Activated CD8-positive, alpha-beta T cell treated with anti-CD3 and anti-CD28 coated beads, Interleukin-2, amount 10 ng/mL, durations not matched to agents 7 days and 5 days (primary cell): Measurements from ENCODE around the gene PPP6R1. TPM values are rescaled to one million over a fixed set of nuclear protein-coding genes. Genes with fewer than 3 reads are reported as not detected.
A peak's percentile ranks its signal among the peaks of the same experiment; 100 is the strongest.
"Not testable (repeated sequence)": the region's sequence is repeated elsewhere in the genome, so short reads cannot be mapped to it uniquely, and the experiment has no call there.

Source experiments
- ATAC-seq: fragments of 150-1000 bp; cut with Tn5 transposase; one replicate; pipeline ENCODE4 v1.10.0; 2021; ENCODE audit warnings: moderate library complexity
- CTCF ChIA-PET: fragments of 350-600 bp; sonication (Branson Sonifier 250); formaldehyde crosslinking; loops from one replicate; lab custom pipeline; 2021; ENCODE audit warnings: antibody characterized with exemption; lab: Charles Lee
- POLR2A ChIA-PET: fragments of 350-600 bp; sonication (Branson Sonifier 250); formaldehyde crosslinking; loops from one replicate; lab custom pipeline; 2021; ENCODE audit warnings: antibody characterized with exemption; lab: Charles Lee
- DNase-seq: peaks from one replicate; pipeline ENCODE4 v3.0.0-alpha.2; 2020
- H3K27ac Mint-ChIP-seq: one replicate; pipeline ENCODE4 v1.8.0; 2021; ENCODE audit warnings: mild to moderate bottlenecking, mixed read lengths
- H3K27me3 Mint-ChIP-seq: one replicate; pipeline ENCODE4 v1.8.0; 2021; ENCODE audit warnings: low read depth, mixed read lengths
- H3K36me3 Mint-ChIP-seq: one replicate; pipeline ENCODE4 v1.8.0; 2021; ENCODE audit warnings: low read depth, mixed read lengths
- H3K4me1 Mint-ChIP-seq: one replicate; pipeline ENCODE4 v1.8.0; 2021; ENCODE audit warnings: low read depth, mixed read lengths
- H3K4me3 Mint-ChIP-seq: one replicate; pipeline ENCODE4 v1.8.0; 2021; ENCODE audit warnings: mild to moderate bottlenecking, mixed read lengths
- H3K9me3 Mint-ChIP-seq: one replicate; pipeline ENCODE4 v1.8.0; 2022; ENCODE audit warnings: mixed read lengths; ENCODE audit not compliant: insufficient read depth
- total RNA-seq, 2 experiments: library from RNA; stranded (reverse); gene quantifications; one replicate each; pipeline ENCODE4 v1.2.3, GENCODE V29; 2021

The PPP6R1 gene
- total RNA-seq, 2 experiments from 2014 or later = 256 to 265 TPM

- Mint-ChIP-seq H3K4me1 (no peaks in the 10 kb centered on the region), H3K27me3 (no peaks in the 10 kb centered on the region), H3K36me3 (peaks cover 46% of the 10 kb centered on the region), H3K27ac (no peak overlapping the region), H3K4me3 (no peak overlapping the region), H3K9me3 (no peaks in the 10 kb centered on the region)
- ATAC-seq (no peak), DNase-seq (no peak)
- CTCF ChIA-PET = no interaction called here
- POLR2A ChIA-PET = no interaction called here
These were observed 32.5 kb downstream of the PPP6R1 start for GRCh38 chr19:55226273-55226672.

- Mint-ChIP-seq H3K27ac (no peak overlapping the region), H3K27me3 (no peaks in the 10 kb centered on the region), H3K4me1 (no peaks in the 10 kb centered on the region), H3K4me3 (no peak overlapping the region), H3K36me3 (peaks cover 52% of the 10 kb centered on the region), H3K9me3 (peaks cover 5% of the 10 kb centered on the region)
- ChIA-PET CTCF (no interaction called here), POLR2A (no interaction called here)
- no peak for ATAC-seq
- no peak for DNase-seq
These were observed 33.3 kb downstream of the PPP6R1 start for GRCh38 chr19:55225415-55225958.

- DNase-seq, H3K27me3 Mint-ChIP-seq, ATAC-seq, H3K9me3 Mint-ChIP-seq, CTCF ChIA-PET, POLR2A ChIA-PET, H3K27ac Mint-ChIP-seq, H3K4me1 Mint-ChIP-seq, H3K4me3 Mint-ChIP-seq: not testable (repeated sequence)
- peaks cover 50% of the 10 kb centered on the region for H3K36me3 Mint-ChIP-seq
These were observed 34.0 kb downstream of the PPP6R1 start for GRCh38 chr19:55224679-55225414.

- ChIA-PET CTCF (no interaction called here), POLR2A (no interaction called here)
- ATAC-seq = no peak
- H3K4me1 Mint-ChIP-seq = no peaks in the 10 kb centered on the region
- H3K27me3 Mint-ChIP-seq = no peaks in the 10 kb centered on the region
- peaks cover 47% of the 10 kb centered on the region for H3K36me3 Mint-ChIP-seq
- no peak overlapping the region for H3K27ac Mint-ChIP-seq
- no peak for DNase-seq
- no peak overlapping the region for H3K4me3 Mint-ChIP-seq
- H3K9me3 Mint-ChIP-seq = peaks cover 7% of the 10 kb centered on the region
These were observed 34.7 kb downstream of the PPP6R1 start for GRCh38 chr19:55224038-55224665.

GRCh38 chr19:55223291-55224037 lies 35.4 kb downstream of the PPP6R1 start:
- Mint-ChIP-seq H3K4me1 (no peaks in the 10 kb centered on the region), H3K9me3 (peaks cover 7% of the 10 kb centered on the region), H3K27me3 (no peaks in the 10 kb centered on the region), H3K27ac (peak overlapping the region; percentile 70), H3K4me3 (no peak overlapping the region), H3K36me3 (peaks cover 42% of the 10 kb centered on the region)
- ChIA-PET CTCF (no interaction called here), POLR2A (no interaction called here)
- peak; percentile 12 for ATAC-seq
- no peak for DNase-seq

- ChIA-PET POLR2A (no interaction called here), CTCF (no interaction called here)
- DNase-seq (no peak), ATAC-seq (no peak)
- peaks cover 14% of the 10 kb centered on the region for H3K27me3 Mint-ChIP-seq
- no peak overlapping the region for H3K27ac Mint-ChIP-seq
- peaks cover 7% of the 10 kb centered on the region for H3K9me3 Mint-ChIP-seq
- peaks cover 15% of the 10 kb centered on the region for H3K4me1 Mint-ChIP-seq
- H3K4me3 Mint-ChIP-seq = no peak overlapping the region
- H3K36me3 Mint-ChIP-seq = peaks cover 27% of the 10 kb centered on the region
These were observed 38.3 kb downstream of the PPP6R1 start for GRCh38 chr19:55220525-55220924.

- POLR2A ChIA-PET = interaction anchor here (1.0 kb wide), 1 partner anchor 42 kb away, joined by 3 read pairs; the partner anchor contains the start of gene PPP6R1
- peaks cover 16% of the 10 kb centered on the region for H3K27me3 Mint-ChIP-seq
- peak overlapping the region; percentile 34 for H3K4me3 Mint-ChIP-seq
- ATAC-seq = peak; percentile 68
- CTCF ChIA-PET = no interaction called here
- H3K36me3 Mint-ChIP-seq = peaks cover 17% of the 10 kb centered on the region
- peaks cover 16% of the 10 kb centered on the region for H3K9me3 Mint-ChIP-seq
- H3K27ac Mint-ChIP-seq = no peak overlapping the region
- peaks cover 15% of the 10 kb centered on the region for H3K4me1 Mint-ChIP-seq
- peak; percentile 64 for DNase-seq
These were observed 42.2 kb downstream of the PPP6R1 start for GRCh38 chr19:55216461-55217198.

- no peak for DNase-seq
- CTCF ChIA-PET = no interaction called here
- Mint-ChIP-seq H3K4me1 (peaks cover 15% of the 10 kb centered on the region), H3K4me3 (no peak overlapping the region), H3K36me3 (peaks cover 4% of the 10 kb centered on the region), H3K27ac (no peak overlapping the region), H3K27me3 (peaks cover 16% of the 10 kb centered on the region), H3K9me3 (peaks cover 8% of the 10 kb centered on the region)
- POLR2A ChIA-PET = no interaction called here
- ATAC-seq = no peak
These were observed 45.3 kb downstream of the PPP6R1 start for GRCh38 chr19:55213547-55213946.

GRCh38 chr19:55212447-55212846 lies 46.4 kb downstream of the PPP6R1 start:
- Mint-ChIP-seq H3K9me3 (peaks cover 8% of the 10 kb centered on the region), H3K27me3 (peaks cover 12% of the 10 kb centered on the region), H3K4me1 (peaks cover 11% of the 10 kb centered on the region), H3K36me3 (peaks cover 4% of the 10 kb centered on the region), H3K4me3 (no peak overlapping the region), H3K27ac (no peak overlapping the region)
- ChIA-PET POLR2A (no interaction called here), CTCF (no interaction called here)
- DNase-seq = peak; percentile 62
- ATAC-seq = no peak

GRCh38 chr19:55209693-55210472 lies 48.9 kb downstream of the PPP6R1 start:
- Mint-ChIP-seq H3K27ac (no peak overlapping the region), H3K9me3 (peaks cover 8% of the 10 kb centered on the region), H3K4me3 (no peak overlapping the region), H3K36me3 (peaks cover 4% of the 10 kb centered on the region), H3K27me3 (peaks cover 8% of the 10 kb centered on the region), H3K4me1 (peaks cover 4% of the 10 kb centered on the region)
- ChIA-PET CTCF (no interaction called here), POLR2A (interaction anchor here (0.7 kb wide), 1 partner anchor 31 kb away, joined by 3 read pairs; no protein-coding TSS in a partner anchor)
- ATAC-seq (no peak), DNase-seq (no peak)
